C4-2B (cell line): ENCODE data around the gene SH2D3C.

Experiments used
- CTCF ChIP-seq: fragments of 450-650 bp; conservative IDR thresholded peaks from 2 replicates; pipeline ENCODE4 v1.5.1; 2017; ENCODE audit warnings: mild to moderate bottlenecking
- ZFX ChIP-seq: fragments of 450-650 bp; IDR thresholded peaks from 2 replicates; pipeline ENCODE4 v1.6.1; 2017

DNA sequence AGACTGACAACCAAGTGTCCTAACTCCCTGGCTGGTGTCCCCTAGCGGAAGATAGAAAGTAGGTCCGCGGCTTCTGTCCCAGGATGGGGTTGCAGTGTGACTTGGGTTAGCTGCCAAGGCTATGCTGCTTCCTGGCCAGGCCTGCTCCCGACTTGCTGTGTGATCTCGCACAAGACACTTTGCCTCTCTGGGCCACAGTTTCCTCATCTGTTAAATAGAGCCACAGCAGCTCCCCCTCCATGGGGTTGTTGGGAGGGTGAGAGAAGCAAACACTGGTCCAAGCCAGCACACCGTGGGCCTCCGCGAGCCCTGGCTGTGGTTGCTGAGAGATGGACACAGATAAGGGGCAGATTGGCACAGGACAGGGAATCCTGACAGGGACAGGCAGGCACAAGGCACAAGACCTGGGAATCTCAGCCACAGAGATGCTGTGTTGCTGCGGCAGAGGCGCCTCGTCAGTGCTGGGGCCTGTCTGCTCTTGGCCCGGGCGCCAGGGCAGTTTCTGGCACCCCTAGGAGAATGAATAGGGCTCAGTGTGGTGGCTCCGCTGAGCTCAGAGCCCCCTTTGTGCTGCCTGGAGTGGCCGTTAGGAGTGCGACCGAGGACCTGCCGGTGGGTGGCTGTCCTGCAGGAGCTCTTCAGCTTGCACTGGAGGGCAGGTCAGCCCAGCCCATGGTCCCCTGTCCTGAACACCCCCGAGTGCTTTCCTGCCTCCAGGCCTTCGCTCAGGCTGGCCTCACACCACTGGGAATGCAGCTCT is 1.8 kb upstream of the SH2D3C start:
- TF ChIP-seq CTCF (no peak), ZFX (no peak)
